Measurements from ENCODE around the gene PREX1. TPM values are rescaled to one million over a fixed set of nuclear protein-coding genes. Genes with fewer than 3 reads are reported as not detected.

Gene PREX1
- total RNA-seq, 1 donor from 2014 or later: 17.7 TPM

GRCh38 chr20:48741669-48742068 lies 86.1 kb downstream of the PREX1 start:
- intact Hi-C loops (cut with DNase I): no loop called here
- Histone ChIP-seq H3K4me1 (peaks cover 4% of the 10 kb centered on the region), H3K9me3 (no peaks in the 10 kb centered on the region), H3K27me3 (no peaks in the 10 kb centered on the region), H3K27ac (no peak overlapping the region), H3K4me3 (no peak overlapping the region), H3K36me3 (no peaks in the 10 kb centered on the region)
- TF ChIP-seq CTCF (IDR thresholded peaks at IDR 0.05) (no peak), POLR2AphosphoS5 (IDR thresholded peaks at IDR 0.05; ENCODE audit: insufficient read depth in 1 of 2, low read depth in 1 of 2) (no peak), POLR2A (IDR thresholded peaks at IDR 0.05) (no peak)
- no peak for DNase-seq (ENCODE audit: extremely low spot score in 2 of 2)

DNA sequence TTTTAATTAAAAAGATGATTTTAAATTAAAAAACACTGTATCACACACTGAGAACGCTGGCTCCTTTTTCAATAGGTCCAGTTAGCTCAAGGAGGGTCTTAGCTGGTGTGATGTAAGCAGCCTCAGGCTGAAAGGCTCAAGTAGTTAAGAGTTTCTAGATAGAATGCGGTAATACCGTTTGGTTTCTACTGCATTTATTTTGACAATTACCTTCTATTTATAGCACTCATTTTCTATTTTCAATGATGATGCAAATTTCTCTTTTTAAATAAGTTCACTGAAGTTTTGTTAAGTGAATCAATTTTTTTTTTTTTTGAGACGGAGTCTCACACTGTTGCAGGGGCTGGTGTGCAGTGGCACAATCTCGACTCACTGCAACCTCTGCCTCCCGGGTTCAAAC lies 87.1 kb downstream of the PREX1 start:
- H3K4me3 ChIP-seq: no peak overlapping the region
- no peaks in the 10 kb centered on the region for H3K36me3 ChIP-seq
- H3K27me3 ChIP-seq: no peaks in the 10 kb centered on the region
- no peak for TF ChIP-seq CTCF (IDR thresholded peaks at IDR 0.05)
- no peak for TF ChIP-seq POLR2A (IDR thresholded peaks at IDR 0.05)
- TF ChIP-seq POLR2AphosphoS5 (IDR thresholded peaks at IDR 0.05; ENCODE audit: insufficient read depth in 1 of 2, low read depth in 1 of 2): no peak
- H3K9me3 ChIP-seq: no peaks in the 10 kb centered on the region
- H3K27ac ChIP-seq: no peak overlapping the region
- H3K4me1 ChIP-seq: peaks cover 4% of the 10 kb centered on the region
- no peak for DNase-seq (ENCODE audit: extremely low spot score in 2 of 2)
- intact Hi-C loops (cut with DNase I): no loop called here

DNA sequence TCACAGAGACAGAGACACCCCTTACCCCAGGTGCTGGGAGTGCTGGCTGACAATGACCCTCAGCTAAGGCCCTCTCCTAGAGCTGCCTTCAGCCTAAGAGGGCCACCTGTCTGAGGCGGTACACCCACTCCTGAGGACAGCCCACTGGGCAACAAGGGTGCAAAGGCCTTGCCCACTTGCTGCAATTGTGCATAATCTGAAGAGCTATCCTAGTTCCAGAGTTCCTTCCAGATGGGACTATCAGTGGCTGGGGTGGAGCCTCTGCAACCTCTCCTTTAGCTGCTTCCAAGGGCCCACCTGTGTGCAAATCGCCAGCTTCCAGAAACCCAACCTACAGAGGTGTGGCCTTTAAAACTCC lies 87.5 kb downstream of the PREX1 start:
- TF ChIP-seq POLR2AphosphoS5 (IDR thresholded peaks at IDR 0.05; ENCODE audit: insufficient read depth in 1 of 2, low read depth in 1 of 2): no peak
- TF ChIP-seq POLR2A (IDR thresholded peaks at IDR 0.05): no peak
- TF ChIP-seq CTCF (IDR thresholded peaks at IDR 0.05): no peak
- H3K4me3 ChIP-seq: no peak overlapping the region
- intact Hi-C loops (cut with DNase I): no loop called here
- no peaks in the 10 kb centered on the region for H3K9me3 ChIP-seq
- peaks cover 4% of the 10 kb centered on the region for H3K4me1 ChIP-seq
- DNase-seq (ENCODE audit: extremely low spot score in 2 of 2): no peak
- no peak overlapping the region for H3K27ac ChIP-seq
- no peaks in the 10 kb centered on the region for H3K27me3 ChIP-seq
- no peaks in the 10 kb centered on the region for H3K36me3 ChIP-seq

DNA sequence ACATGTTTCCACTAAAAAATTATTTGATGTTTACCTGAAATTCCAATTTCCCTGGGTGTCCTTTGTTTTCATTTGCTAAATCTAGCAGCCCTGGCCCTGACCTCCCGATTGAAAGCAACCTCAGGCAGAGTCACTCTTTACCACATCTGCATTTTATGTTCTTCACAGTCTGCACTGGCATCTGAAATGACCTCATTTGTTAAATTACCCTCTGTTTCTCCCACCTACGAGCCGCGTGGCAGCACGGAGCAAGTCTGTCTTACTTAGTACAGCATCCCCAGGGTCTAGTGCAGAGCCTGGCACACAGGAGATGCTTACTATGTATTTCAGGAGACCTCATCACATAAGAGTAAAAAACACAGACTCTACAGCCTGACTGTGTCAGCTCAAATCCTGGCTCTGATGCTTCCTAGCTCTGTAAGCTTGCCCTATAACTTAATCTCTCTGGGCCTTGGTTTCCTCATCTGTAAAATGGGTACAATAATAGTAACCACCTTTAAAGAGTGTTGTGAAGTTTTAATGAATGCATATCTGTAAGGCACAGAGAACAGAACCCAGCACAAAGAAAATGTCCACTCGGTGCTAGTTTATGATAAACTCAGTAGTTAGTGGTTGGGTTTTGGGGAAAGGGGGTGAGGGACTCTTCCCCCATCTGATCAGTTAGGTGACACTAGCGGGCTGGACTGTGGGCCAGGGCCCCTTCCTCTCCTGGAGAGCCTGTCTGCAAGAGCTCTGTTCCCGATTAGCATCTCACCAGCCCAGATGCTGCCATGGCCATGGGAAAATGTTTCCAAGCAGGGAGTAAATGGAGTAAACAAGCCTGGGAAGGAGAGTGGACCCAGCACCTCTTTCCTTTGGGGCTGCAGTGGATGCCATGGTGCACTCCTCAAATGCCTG lies 88.2 kb downstream of the PREX1 start:
- intact Hi-C loops (cut with DNase I): no loop called here
- Histone ChIP-seq H3K27ac (no peak overlapping the region), H3K9me3 (no peaks in the 10 kb centered on the region), H3K4me3 (no peak overlapping the region), H3K36me3 (no peaks in the 10 kb centered on the region), H3K27me3 (no peaks in the 10 kb centered on the region), H3K4me1 (peaks cover 4% of the 10 kb centered on the region)
- no peak for DNase-seq (ENCODE audit: extremely low spot score in 2 of 2)
- TF ChIP-seq POLR2AphosphoS5 (IDR thresholded peaks at IDR 0.05; ENCODE audit: insufficient read depth in 1 of 2, low read depth in 1 of 2) (no peak), CTCF (IDR thresholded peaks at IDR 0.05) (no peak), POLR2A (IDR thresholded peaks at IDR 0.05) (no peak)

Data from vagina (tissue), 2 donors.